GM21526 (cell line): Measurements from ENCODE around the gene RBM26.
"Not testable (repeated sequence)": the region's sequence is repeated elsewhere in the genome, so short reads cannot be mapped to it uniquely, and the experiment has no call there.

Experiments used
- ATAC-seq: cut with Tn5 transposase; IDR thresholded peaks from one replicate; pipeline ENCODE4 v1.9.1; 2021; ENCODE audit warnings: moderate library complexity; ENCODE audit not compliant: unreplicated experiment, low FRiP score

The RBM26 gene

DNA sequence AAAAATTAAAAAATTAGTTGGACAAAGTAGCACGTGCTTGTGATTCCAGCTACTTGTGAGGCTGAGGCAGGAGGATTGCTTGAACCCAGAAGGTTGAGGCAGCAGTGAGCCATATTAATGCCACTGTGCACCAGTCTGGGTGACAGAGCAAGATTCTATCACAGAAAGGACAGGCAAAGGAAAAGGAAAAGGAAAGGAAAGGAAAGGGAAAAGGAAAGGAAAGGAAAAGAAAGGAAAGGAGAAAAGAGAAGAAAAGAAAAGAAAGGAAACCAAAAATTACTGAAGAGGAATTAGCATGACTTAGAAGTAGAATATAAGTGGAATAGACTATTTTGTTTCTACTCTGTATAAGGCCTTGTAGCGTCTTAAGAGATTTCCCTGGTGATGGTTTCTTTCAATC is 122.3 kb downstream of the RBM26 start:
- ATAC-seq = no peak

DNA sequence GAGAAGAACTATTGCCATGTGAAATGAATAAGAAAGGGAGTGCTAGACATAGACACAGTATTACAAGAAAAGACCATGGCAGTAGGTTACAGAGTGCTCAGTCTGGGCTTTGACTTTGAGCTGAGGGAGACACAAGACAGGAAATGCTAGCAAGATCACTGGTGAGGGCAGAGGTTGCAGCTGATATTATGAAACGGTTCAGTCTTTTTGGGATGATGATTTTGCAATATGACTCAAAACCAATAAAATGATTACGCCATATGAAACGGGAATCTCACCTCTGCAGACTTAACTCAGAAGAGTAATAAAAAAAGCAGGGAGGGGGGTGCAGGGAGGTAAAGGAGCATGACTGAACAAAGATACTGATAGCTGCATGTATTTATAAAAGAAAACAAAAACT is 123.1 kb downstream of the RBM26 start:
- no peak for ATAC-seq

DNA sequence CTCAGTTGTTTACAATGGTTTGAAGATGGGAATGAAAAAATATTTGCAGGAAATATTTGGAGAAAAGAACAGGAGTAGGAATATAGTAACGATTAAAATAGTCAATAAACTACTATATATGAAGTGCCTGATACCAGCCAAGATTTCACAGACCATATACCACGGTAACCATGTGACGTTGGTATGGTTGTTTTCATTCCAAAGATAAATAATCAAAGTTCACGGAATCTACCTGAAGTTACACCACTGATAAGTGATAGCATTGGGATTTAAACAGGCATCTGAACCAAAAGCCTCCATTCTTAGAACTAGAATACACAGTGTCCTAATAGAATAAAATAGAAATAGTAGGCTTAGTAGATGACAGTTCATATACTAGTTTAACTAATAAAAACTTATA is 123.5 kb downstream of the RBM26 start:
- no peak for ATAC-seq

DNA sequence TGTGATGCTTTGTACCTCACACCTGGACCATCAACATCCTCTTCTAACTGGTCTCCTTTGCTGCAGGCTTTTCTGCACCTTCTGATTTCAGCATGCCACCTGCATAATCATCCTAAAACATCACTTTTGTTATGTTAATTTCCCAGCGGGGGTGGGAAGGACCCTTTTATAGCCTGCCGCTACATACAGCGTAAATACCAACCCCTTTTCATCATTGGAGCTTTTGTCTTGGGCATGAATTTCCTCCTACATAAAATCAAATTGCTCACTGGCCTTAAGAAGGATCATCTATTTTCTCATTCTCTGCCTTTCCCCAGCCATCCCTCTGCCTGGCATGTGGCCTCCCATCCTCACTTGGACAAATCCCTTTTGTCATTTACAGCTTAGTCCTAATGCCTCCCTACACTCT is 124.7 kb downstream of the RBM26 start:
- ATAC-seq = no peak

DNA sequence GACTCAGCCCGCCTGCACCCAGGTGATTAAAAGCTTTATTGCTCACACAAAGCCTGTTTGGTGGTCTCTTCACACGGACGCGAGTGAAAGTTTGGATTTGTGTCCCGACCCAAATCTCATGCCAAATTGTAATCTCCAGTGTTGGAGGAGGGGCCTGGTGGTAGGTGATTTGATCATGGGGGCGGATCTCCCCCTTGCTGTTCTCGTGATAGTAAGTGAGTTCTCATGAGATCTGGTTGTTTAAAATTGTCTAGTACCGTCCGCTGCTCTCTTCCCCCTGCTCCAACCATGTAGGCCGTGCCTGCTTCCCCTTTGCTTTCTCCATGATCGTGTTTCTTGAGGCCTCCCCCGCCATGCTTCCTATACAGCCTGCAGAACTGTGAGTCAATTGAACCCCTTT is 126.3 kb downstream of the RBM26 start:
- not testable (repeated sequence) for ATAC-seq

DNA sequence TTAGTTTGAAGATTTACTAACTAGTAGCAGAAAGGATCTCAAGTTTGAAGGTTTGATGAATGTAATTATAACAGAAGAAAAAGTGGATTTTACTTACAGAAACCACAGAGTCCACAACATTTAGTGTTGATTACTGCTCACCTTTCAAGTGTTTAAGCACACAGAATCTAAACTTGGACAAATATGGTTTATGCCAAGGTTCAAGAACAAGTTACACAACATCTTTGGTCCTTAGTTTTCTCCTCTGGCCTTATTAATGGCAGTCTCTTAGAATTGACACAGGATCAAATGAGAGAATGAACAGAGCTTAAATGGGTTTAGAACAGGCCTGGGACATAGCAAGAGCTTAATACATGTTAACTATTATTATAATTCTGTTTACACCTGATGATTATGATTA is 133.0 kb downstream of the RBM26 start:
- ATAC-seq = no peak

DNA sequence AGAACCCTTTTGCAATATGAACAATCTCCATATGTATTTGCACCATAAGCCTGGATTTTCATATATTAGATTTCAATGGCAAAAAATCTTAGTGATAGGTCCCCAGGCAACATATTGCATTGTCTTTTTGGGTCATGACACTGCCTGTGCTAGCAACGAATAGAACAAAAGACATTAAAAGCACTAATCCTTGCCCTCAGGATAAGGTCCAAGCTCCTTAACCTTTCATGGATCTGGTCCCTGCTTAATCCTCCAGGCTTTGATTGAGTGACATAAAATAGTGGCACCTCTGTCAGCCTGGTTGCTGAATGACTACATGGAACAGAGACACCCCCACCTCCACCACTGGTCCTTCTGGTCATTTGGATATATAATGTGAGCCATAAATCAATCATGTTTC is 134.4 kb downstream of the RBM26 start:
- no peak for ATAC-seq

DNA sequence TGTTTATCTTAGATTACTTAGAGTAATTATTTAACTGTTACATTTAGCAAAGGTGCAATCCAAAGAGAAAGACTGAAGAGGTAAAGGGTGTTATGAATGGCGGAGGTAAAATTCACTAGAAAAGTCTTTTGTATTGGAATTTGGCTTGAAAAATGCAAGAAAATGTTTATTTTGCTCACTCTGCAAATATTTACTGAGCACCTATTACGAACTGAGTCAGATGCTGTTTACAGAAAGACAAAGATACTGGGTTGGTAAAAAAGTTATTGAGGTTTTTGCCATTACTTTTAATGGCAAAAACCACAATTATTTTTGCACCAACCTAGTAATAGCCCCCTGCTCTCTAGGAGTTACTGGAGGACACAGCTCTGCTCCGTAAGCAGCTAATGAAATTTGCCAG is 135.2 kb downstream of the RBM26 start:
- ATAC-seq = no peak
